K562 (cell line): Measurements from ENCODE around the gene AGPAT1. TPM values are rescaled to one million over a fixed set of nuclear protein-coding genes. Genes with fewer than 3 reads are reported as not detected.

ENCODE experiments used
- CBX2 ChIP-seq: fragments of 200-600 bp; sonication (generic); IDR thresholded peaks from one replicate; pipeline ENCODE4 v1.6.1; 2012; ENCODE audit warnings: mild to moderate bottlenecking, low read length, inconsistent platforms; ENCODE audit not compliant: insufficient read depth, poor library complexity, severe bottlenecking
- CREBBP ChIP-seq: IDR thresholded peaks from one replicate; pipeline ENCODE4 v1.6.1; 2012; ENCODE audit warnings: low read depth, mild to moderate bottlenecking, control low read depth, inconsistent platforms, low read length
- FOXK1 ChIP-seq: sonication (generic); formaldehyde crosslinking; IDR thresholded peaks from 2 replicates; pipeline ENCODE4 v1.8.0; 2022; ENCODE audit warnings: missing genetic modification reagents, mild to moderate bottlenecking, borderline replicate concordance
- JUN ChIP-seq, 2 experiments: sonication (generic) in 1 of 2; formaldehyde crosslinking in 1 of 2; IDR thresholded peaks; 2 replicates each; pipeline versions ENCODE4 v1.6.1 to v1.8.0; 2012 to 2022; ENCODE audit warnings: borderline replicate concordance in 2 of 2, mild to moderate bottlenecking in 2 of 2, improper control_type of control experiment in 1 of 2, low read depth in 1 of 2, low read length in 1 of 2, missing genetic modification reagents in 1 of 2
- NCOA6 ChIP-seq: fragments of 450-650 bp; IDR thresholded peaks from 2 replicates; pipeline ENCODE4 v1.6.1; 2017; ENCODE audit warnings: mild to moderate bottlenecking
- OTX1 ChIP-seq: fragments of 450-650 bp; formaldehyde crosslinking; IDR thresholded peaks from 2 replicates; pipeline ENCODE4 v1.4.0; 2022; ENCODE audit warnings: mild to moderate bottlenecking
- POLR2AphosphoS5 ChIP-seq: IDR thresholded peaks from 2 replicates; pipeline ENCODE4 v1.6.1; 2011; ENCODE audit warnings: mild to moderate bottlenecking, low read depth, low read length, moderate library complexity; ENCODE audit not compliant: control insufficient read depth, insufficient read depth
- RBM25 ChIP-seq: fragments of 200-400 bp; formaldehyde crosslinking; IDR thresholded peaks from 2 replicates; pipeline ENCODE4 v1.6.1; 2018; ENCODE audit warnings: low read length, low read depth, moderate library complexity; ENCODE audit not compliant: severe bottlenecking
- TEAD1 ChIP-seq, 2 experiments: fragments of 450-650 bp in 1 of 2; sonication (generic) in 1 of 2; formaldehyde crosslinking; IDR thresholded peaks; 2 replicates each; pipeline versions ENCODE4 v1.4.0 to v1.8.0; 2020 to 2022; ENCODE audit warnings: mild to moderate bottlenecking in 2 of 2, missing genetic modification reagents in 1 of 2
- YY1 ChIP-seq, 3 experiments: IDR thresholded peaks; 2 replicates each; pipeline ENCODE4 v1.6.1; 2011; ENCODE audit warnings: low read length in 2 of 3, mild to moderate bottlenecking in 2 of 3, moderate library complexity in 2 of 3, borderline replicate concordance in 1 of 3, control low read depth in 1 of 3, low read depth in 1 of 3; ENCODE audit not compliant: insufficient read depth in 3 of 3, insufficient replicate concordance in 2 of 3, control insufficient read depth in 1 of 3, insufficient read length in 1 of 3; ENCODE audit errors: extremely low read depth in 1 of 3
- ZNF140 ChIP-seq: fragments of 250-450 bp; sonication (Bioruptor Pico); IDR thresholded peaks from 2 replicates; pipeline ENCODE4 v1.8.0; 2021; ENCODE audit warnings: moderate library complexity, mild to moderate bottlenecking, inconsistent platforms
- polyA plus RNA-seq, 8 experiments: library from polyadenylated mRNA; depleted of rRNA in 4 of 8; stranded (reverse) in 5 of 8; unstranded in 3 of 8; fragments of >200 nt; fragmentation: Nextera tagmentation in 2 of 8; fragmentation: Illumina TruSeq in 1 of 8; extraction: Ambion mirVana in 2 of 8; extraction: Trizol in 1 of 8; gene quantifications; 2 replicates each; pipeline versions ENCODE4 v1.2.1 to v1.2.3, GENCODE V29; 2011 to 2014; ENCODE audit warnings: inconsistent platforms in 1 of 8, missing spikeins in 1 of 8
- total RNA-seq, 7 experiments: library from RNA; depleted of rRNA in 6 of 7; stranded (reverse); fragments of >200 nt in 6 of 7; fragmentation: Illumina TruSeq in 2 of 7; extraction: Trizol in 2 of 7; gene quantifications; 2 replicates each; pipeline versions ENCODE4 v1.2.1 to v1.2.3, GENCODE V29; 2011 to 2021; ENCODE audit warnings: low replicate concordance in 1 of 7
- TF ChIP-seq, protein P1 (sequence below), 2 experiments: fragments of 450-650 bp; formaldehyde crosslinking in 1 of 2; IDR thresholded peaks; 2 replicates each; pipeline versions ENCODE4 v1.4.0 to v1.6.1; 2014 to 2020; ENCODE audit warnings: mild to moderate bottlenecking in 2 of 2, borderline replicate concordance in 1 of 2, low read depth in 1 of 2
- TF ChIP-seq, protein P2 (sequence below): fragments of 450-650 bp; conservative IDR thresholded peaks from 2 replicates; pipeline ENCODE4 v1.6.1; 2016; ENCODE audit warnings: missing genetic modification characterization, low read depth, mild to moderate bottlenecking, control low read depth, missing compliant biosample characterization

The AGPAT1 gene
- total and polyA plus RNA-seq, 9 of the 15 experiments (the other 6 are each of a cell fraction or from before 2014, with no cell fraction given), result 37.9 to 176 (median 69.4) TPM

DNA sequence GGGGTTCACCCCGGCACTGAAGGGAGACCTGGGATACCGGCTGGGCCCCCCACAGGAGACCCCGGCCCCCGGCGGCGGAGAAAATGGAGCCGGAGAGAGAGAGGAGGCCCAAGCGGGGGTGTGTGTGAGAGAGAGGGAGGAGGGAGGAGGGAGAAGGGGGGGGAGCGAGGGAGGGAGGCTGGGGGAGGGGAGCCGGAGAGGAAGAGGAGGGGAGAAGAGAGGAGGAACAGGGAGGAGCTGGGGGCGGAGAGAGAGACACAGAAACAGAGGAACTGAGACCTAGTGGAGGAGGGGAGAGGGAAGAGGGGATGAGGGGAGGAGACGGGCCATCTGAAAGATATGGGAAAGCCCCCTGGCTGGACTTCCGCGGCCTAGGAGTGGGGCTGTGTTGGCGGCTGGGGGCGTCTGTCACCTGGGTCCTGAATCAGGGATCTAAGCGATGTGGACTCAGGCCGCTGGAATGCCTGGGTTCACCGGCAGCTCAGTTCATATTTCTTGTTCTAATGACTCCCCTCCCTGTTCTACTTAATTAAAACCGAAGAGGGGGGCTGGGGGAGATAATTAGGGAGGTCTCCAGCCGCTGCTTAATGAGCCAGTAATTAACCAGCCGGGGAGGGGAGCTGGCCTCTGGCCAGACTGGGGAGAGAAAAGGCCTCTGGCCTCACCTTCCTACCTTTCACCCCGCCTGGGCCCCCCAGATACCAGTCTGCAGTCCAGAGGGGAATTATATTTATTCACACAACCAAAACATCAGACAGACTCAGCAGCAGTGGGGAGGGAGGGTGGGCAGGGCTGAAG is 14.4 kb upstream of the AGPAT1 start, which contains the start of gene PBX2 (continued):
- TF ChIP-seq, protein P1, sequence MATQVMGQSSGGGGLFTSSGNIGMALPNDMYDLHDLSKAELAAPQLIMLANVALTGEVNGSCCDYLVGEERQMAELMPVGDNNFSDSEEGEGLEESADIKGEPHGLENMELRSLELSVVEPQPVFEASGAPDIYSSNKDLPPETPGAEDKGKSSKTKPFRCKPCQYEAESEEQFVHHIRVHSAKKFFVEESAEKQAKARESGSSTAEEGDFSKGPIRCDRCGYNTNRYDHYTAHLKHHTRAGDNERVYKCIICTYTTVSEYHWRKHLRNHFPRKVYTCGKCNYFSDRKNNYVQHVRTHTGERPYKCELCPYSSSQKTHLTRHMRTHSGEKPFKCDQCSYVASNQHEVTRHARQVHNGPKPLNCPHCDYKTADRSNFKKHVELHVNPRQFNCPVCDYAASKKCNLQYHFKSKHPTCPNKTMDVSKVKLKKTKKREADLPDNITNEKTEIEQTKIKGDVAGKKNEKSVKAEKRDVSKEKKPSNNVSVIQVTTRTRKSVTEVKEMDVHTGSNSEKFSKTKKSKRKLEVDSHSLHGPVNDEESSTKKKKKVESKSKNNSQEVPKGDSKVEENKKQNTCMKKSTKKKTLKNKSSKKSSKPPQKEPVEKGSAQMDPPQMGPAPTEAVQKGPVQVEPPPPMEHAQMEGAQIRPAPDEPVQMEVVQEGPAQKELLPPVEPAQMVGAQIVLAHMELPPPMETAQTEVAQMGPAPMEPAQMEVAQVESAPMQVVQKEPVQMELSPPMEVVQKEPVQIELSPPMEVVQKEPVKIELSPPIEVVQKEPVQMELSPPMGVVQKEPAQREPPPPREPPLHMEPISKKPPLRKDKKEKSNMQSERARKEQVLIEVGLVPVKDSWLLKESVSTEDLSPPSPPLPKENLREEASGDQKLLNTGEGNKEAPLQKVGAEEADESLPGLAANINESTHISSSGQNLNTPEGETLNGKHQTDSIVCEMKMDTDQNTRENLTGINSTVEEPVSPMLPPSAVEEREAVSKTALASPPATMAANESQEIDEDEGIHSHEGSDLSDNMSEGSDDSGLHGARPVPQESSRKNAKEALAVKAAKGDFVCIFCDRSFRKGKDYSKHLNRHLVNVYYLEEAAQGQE (IDR thresholded peaks at IDR 0.05; ENCODE audit: borderline replicate concordance), result no peak
- TF ChIP-seq, protein P1 (CRISPR knock-in tag; IDR thresholded peaks at IDR 0.05; ENCODE audit: low read depth), result peak; percentile 62; the same call in 1 of the 2 replicates
- TF ChIP-seq RBM25 (no peak), POLR2AphosphoS5 (peak; percentile 42; the same call in 1 of the 2 replicates), CBX2 (no peak), TEAD1 (CRISPR knock-in tag; IDR thresholded peaks at IDR 0.05) (0 out of 4 replicates have a peak, but pooled peaks of 1 of the 2 experiments have one; percentile 25), CREBBP (no peak), YY1 (IDR thresholded peaks at IDR 0.05; ENCODE audit: borderline replicate concordance in 1 of 3, control insufficient read depth in 1 of 3, extremely low read depth in 1 of 3, insufficient read depth in 3 of 3, insufficient read length in 1 of 3, insufficient replicate concordance in 2 of 3, low read depth in 1 of 3, low read length in 2 of 3) (peak in 1 of 3 experiments; percentile 38), OTX1 (CRISPR knock-in tag) (peak; percentile 97), ZNF140 (no peak), NCOA6 (no peak), FOXK1 (no peak), JUN (IDR thresholded peaks at IDR 0.05; ENCODE audit: borderline replicate concordance, low read depth, low read length) (no peak), JUN (CRISPR knock-in tag; IDR thresholded peaks at IDR 0.05; ENCODE audit: borderline replicate concordance) (no peak)
- TF ChIP-seq, protein P2, sequence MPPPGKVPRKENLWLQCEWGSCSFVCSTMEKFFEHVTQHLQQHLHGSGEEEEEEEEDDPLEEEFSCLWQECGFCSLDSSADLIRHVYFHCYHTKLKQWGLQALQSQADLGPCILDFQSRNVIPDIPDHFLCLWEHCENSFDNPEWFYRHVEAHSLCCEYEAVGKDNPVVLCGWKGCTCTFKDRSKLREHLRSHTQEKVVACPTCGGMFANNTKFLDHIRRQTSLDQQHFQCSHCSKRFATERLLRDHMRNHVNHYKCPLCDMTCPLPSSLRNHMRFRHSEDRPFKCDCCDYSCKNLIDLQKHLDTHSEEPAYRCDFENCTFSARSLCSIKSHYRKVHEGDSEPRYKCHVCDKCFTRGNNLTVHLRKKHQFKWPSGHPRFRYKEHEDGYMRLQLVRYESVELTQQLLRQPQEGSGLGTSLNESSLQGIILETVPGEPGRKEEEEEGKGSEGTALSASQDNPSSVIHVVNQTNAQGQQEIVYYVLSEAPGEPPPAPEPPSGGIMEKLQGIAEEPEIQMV (tag), result no peak
